ENCODE measurements around the gene CLTB. TPM values are rescaled to one million over a fixed set of nuclear protein-coding genes. Genes with fewer than 3 reads are reported as not detected.

The CLTB gene
- total and polyA plus RNA-seq, 10 of the 15 experiments (the other 5 are each of a cell fraction or from before 2014, with no cell fraction given), result 1.6 to 52.8 (median 36.9) TPM

DNA sequence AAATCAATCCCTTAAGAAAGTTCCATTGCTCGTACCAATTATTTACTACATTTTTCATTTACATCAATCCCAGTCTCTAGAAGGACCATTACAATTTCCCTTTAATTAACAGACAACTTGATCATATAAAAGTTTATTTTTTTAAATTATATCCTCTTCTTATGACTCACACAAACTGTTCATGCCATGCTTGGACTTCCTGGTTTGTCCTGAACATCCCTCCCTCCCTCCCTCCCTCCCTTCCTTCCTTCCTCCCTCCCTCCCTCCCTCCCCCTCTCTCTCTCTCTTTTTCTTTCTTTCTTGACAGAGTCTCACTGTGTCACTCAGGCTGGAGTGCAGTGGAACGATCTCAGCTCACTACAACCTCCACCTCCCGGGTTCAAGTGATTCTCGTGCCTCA lies 11.6 kb upstream of the CLTB start:
- CTCF ChIA-PET, result no interaction called here

More for the DNA sequence above, 11.6 kb upstream of the CLTB start:
- Histone ChIP-seq H3K27me3 (replicated peaks in 1 of 2; ENCODE audit: control insufficient read depth in 2 of 2, insufficient read depth in 2 of 2, low read length in 1 of 2) (no peaks in the 10 kb centered on the region), H3K4me2 (ENCODE audit: control insufficient read depth, insufficient read depth) (no peak overlapping the region), H3K36me3 (ENCODE audit: control insufficient read depth in 2 of 2, insufficient read depth in 2 of 2, low read length in 1 of 2) (no peaks in the 10 kb centered on the region), H3K9me3 (replicated peaks; ENCODE audit: control insufficient read depth, insufficient read depth, low read length) (no peaks in the 10 kb centered on the region; the same call in 2 of the 3 replicates), H3K4me1 (ENCODE audit: control insufficient read depth, insufficient read depth, low read length) (no peaks in the 10 kb centered on the region), H2AFZ (ENCODE audit: control insufficient read depth, low read depth, low read length) (no peak overlapping the region), H3K4me3 (no peak overlapping the region), H3K27ac (ENCODE audit: control insufficient read depth, insufficient read depth) (no peak overlapping the region), H3K79me2 (ENCODE audit: control insufficient read depth, insufficient read depth, low read length) (no peaks in the 10 kb centered on the region), H4K20me1 (ENCODE audit: control insufficient read depth, insufficient read depth) (no peaks in the 10 kb centered on the region), H3K9ac (ENCODE audit: control insufficient read depth, insufficient read depth, low read length) (no peak overlapping the region)
- WGBS (ENCODE audit: insufficient coverage, insufficient replicate concordance, low lambda C conversion rate, missing lambda C conversion rate), result 49% methylated on average over 4 of the region's 4 CpGs
- no peak for DNase-seq (ENCODE audit: low read depth, low spot score)
- TF ChIP-seq IRF5 (IDR thresholded peaks at IDR 0.05; ENCODE audit: borderline replicate concordance) (no peak), TCF3 (IDR thresholded peaks at IDR 0.05; ENCODE audit: borderline replicate concordance, insufficient read depth, low read depth, low read length) (no peak), PAX5 (IDR thresholded peaks at IDR 0.05; ENCODE audit: borderline replicate concordance, low read depth, low read length) (no peak), RBBP5 (conservative IDR thresholded peaks at IDR 0.05) (no peak), EZH2 (IDR thresholded peaks at IDR 0.05; ENCODE audit: borderline replicate concordance, control insufficient read depth, low read depth, low read length) (no peak), RAD21 (IDR thresholded peaks at IDR 0.05; ENCODE audit: insufficient read depth, low read depth, low read length) (no peak), NFIC (IDR thresholded peaks at IDR 0.05; ENCODE audit: low read depth, low read length) (no peak), IKZF2 (IDR thresholded peaks at IDR 0.05) (no peak), NRF1 (conservative IDR thresholded peaks at IDR 0.05; ENCODE audit: low read depth, low read length) (no peak), POU2F2 (IDR thresholded peaks at IDR 0.05; ENCODE audit: borderline replicate concordance, low read depth, low read length) (no peak), NFXL1 (IDR thresholded peaks at IDR 0.05; ENCODE audit: borderline replicate concordance) (no peak), CBX5 (IDR thresholded peaks at IDR 0.05; ENCODE audit: low read depth) (no peak), ELK1 (IDR thresholded peaks at IDR 0.05; ENCODE audit: low read depth, low read length) (no peak), STAT3 (IDR thresholded peaks at IDR 0.05; ENCODE audit: low read depth, low read length) (no peak)
- TF ChIP-seq, protein P1, sequence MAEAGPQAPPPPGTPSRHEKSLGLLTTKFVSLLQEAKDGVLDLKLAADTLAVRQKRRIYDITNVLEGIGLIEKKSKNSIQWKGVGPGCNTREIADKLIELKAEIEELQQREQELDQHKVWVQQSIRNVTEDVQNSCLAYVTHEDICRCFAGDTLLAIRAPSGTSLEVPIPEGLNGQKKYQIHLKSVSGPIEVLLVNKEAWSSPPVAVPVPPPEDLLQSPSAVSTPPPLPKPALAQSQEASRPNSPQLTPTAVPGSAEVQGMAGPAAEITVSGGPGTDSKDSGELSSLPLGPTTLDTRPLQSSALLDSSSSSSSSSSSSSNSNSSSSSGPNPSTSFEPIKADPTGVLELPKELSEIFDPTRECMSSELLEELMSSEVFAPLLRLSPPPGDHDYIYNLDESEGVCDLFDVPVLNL (IDR thresholded peaks at IDR 0.05; ENCODE audit: low read depth, low read length), result no peak
- TF ChIP-seq, protein P2, sequence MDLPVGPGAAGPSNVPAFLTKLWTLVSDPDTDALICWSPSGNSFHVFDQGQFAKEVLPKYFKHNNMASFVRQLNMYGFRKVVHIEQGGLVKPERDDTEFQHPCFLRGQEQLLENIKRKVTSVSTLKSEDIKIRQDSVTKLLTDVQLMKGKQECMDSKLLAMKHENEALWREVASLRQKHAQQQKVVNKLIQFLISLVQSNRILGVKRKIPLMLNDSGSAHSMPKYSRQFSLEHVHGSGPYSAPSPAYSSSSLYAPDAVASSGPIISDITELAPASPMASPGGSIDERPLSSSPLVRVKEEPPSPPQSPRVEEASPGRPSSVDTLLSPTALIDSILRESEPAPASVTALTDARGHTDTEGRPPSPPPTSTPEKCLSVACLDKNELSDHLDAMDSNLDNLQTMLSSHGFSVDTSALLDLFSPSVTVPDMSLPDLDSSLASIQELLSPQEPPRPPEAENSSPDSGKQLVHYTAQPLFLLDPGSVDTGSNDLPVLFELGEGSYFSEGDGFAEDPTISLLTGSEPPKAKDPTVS (IDR thresholded peaks at IDR 0.05; ENCODE audit: low read depth, low read length), result no peak
- no TSS peak for BruUV-seq (replicated peaks)
- FAIRE-seq, result no peak
- ChIA-PET POLR2A (no interaction called here), RAD21 (ENCODE audit: unreplicated experiment) (no interaction called here), SMC1A (ENCODE audit: uncharacterized antibody, unreplicated experiment) (no interaction called here)
- intact Hi-C loops (cut with micrococcal nuclease; ENCODE audit: unreplicated experiment), result no loop called here
- in situ Hi-C loops (cut with MboI), result no loop called here
- ATAC-seq, result no peak

All from GM12878 (cell line).